Neural cell (in vitro differentiated cells): ENCODE data around the gene SLC10A1. TPM values are rescaled to one million over a fixed set of nuclear protein-coding genes. Genes with fewer than 3 reads are reported as not detected.

Source experiments
- H2AFZ ChIP-seq: fragments of 200-600, 300-800 bp; sonication (generic), shearing (Covaris generic); 2 replicates; pipeline ENCODE4 v1.6.0; 2014; ENCODE audit warnings: low read depth, mild to moderate bottlenecking, antibody characterized with exemption, low read length, moderate library complexity
- H3F3A ChIP-seq: fragments of 200-600 bp; shearing (Covaris generic); 2 replicates; pipeline ENCODE4 v1.6.1; 2016; ENCODE audit warnings: mild to moderate bottlenecking, moderate library complexity, mixed read lengths, antibody characterized with exemption, low read length; ENCODE audit not compliant: insufficient read depth, poor library complexity, severe bottlenecking
- H3K27ac ChIP-seq: fragments of 200-600, 300-800 bp; sonication (generic), shearing (Covaris generic); 2 replicates; pipeline ENCODE4 v1.5.1; 2014; ENCODE audit warnings: mild to moderate bottlenecking, low read length, moderate library complexity
- H3K27me3 ChIP-seq: fragments of 300-800, 200-600 bp; sonication (generic), shearing (Covaris generic); 2 replicates; pipeline ENCODE4 v1.6.0; 2014; ENCODE audit warnings: mild to moderate bottlenecking, low read depth, low read length, moderate library complexity; ENCODE audit not compliant: insufficient read depth
- H3K36me3 ChIP-seq: fragments of 300-800, 200-600 bp; sonication (generic), shearing (Covaris generic); 2 replicates; pipeline ENCODE4 v1.5.1; 2014; ENCODE audit warnings: mild to moderate bottlenecking, antibody characterized with exemption, low read length, moderate library complexity; ENCODE audit not compliant: insufficient read depth
- H3K4me2 ChIP-seq: fragments of 300-800, 200-600 bp; sonication (generic), shearing (Covaris generic); 2 replicates; pipeline ENCODE4 v1.6.0; 2014; ENCODE audit warnings: mild to moderate bottlenecking, low read length
- H3K4me3 ChIP-seq: fragments of 300-800, 200-600 bp; sonication (generic), shearing (Covaris generic); 2 replicates; pipeline ENCODE4 v1.5.1; 2014; ENCODE audit warnings: mild to moderate bottlenecking, low read length, moderate library complexity
- H3K79me2 ChIP-seq: fragments of 200-600 bp; shearing (Covaris generic); replicated peaks from 2 replicates; pipeline ENCODE4 v1.6.0; 2014; ENCODE audit warnings: mild to moderate bottlenecking, low read length, moderate library complexity; ENCODE audit not compliant: insufficient read depth
- H3K9ac ChIP-seq: fragments of 300-800, 200-600 bp; sonication (generic), shearing (Covaris generic); 2 replicates; pipeline ENCODE4 v1.6.1; 2016; ENCODE audit warnings: mild to moderate bottlenecking, low read length, mixed read lengths
- H3K9me2 ChIP-seq: fragments of 200-600 bp; shearing (Covaris generic); 2 replicates; pipeline ENCODE4 v1.6.1; 2016; ENCODE audit warnings: mild to moderate bottlenecking, low read length, mixed read lengths; ENCODE audit not compliant: insufficient read depth
- H3K9me3 ChIP-seq: fragments of 200-600, 300-800 bp; sonication (generic), shearing (Covaris generic); 2 replicates; pipeline ENCODE4 v1.6.1; 2016; ENCODE audit warnings: mild to moderate bottlenecking, mixed run types, low read length, moderate library complexity, mixed read lengths
- H4K20me1 ChIP-seq: fragments of 200-600 bp; shearing (Covaris generic); 2 replicates; pipeline ENCODE4 v1.6.1; 2016; ENCODE audit warnings: mild to moderate bottlenecking, mixed run types; ENCODE audit not compliant: insufficient read depth
- CTCF ChIP-seq: fragments of 450-650 bp; IDR thresholded peaks from 2 replicates; pipeline ENCODE4 v1.5.1; 2014; ENCODE audit warnings: antibody characterized with exemption, mild to moderate bottlenecking, moderate library complexity; ENCODE audit not compliant: poor library complexity, severe bottlenecking
- EP300 ChIP-seq: fragments of 450-650 bp; conservative IDR thresholded peaks from 2 replicates; pipeline ENCODE4 v1.6.1; 2014; ENCODE audit warnings: antibody characterized with exemption, mild to moderate bottlenecking, moderate library complexity; ENCODE audit not compliant: poor library complexity, severe bottlenecking
- EZH2 ChIP-seq: fragments of 200-600, 300-800 bp; shearing (Covaris generic), sonication (generic); IDR thresholded peaks from 2 replicates; pipeline ENCODE4 v1.6.1; 2014; ENCODE audit warnings: antibody characterized with exemption, low read length, borderline replicate concordance, mild to moderate bottlenecking; ENCODE audit not compliant: insufficient read depth, poor library complexity, severe bottlenecking
- MXI1 ChIP-seq: fragments of 450-650 bp; conservative IDR thresholded peaks from 2 replicates; pipeline ENCODE4 v1.6.1; 2014; ENCODE audit warnings: antibody characterized with exemption, mild to moderate bottlenecking; ENCODE audit not compliant: poor library complexity, severe bottlenecking
- POLR2AphosphoS5 ChIP-seq: IDR thresholded peaks from 2 replicates; pipeline ENCODE4 v1.6.1; 2012
- RAD21 ChIP-seq: fragments of 450-650 bp; conservative IDR thresholded peaks from 2 replicates; pipeline ENCODE4 v1.6.1; 2014; ENCODE audit warnings: antibody characterized with exemption, mild to moderate bottlenecking, moderate library complexity
- REST ChIP-seq: IDR thresholded peaks from 2 replicates; pipeline ENCODE4 v1.6.1; 2012; ENCODE audit warnings: borderline replicate concordance
- SMC3 ChIP-seq: fragments of 450-650 bp; conservative IDR thresholded peaks from 2 replicates; pipeline ENCODE4 v1.6.1; 2014; ENCODE audit warnings: antibody characterized with exemption, mild to moderate bottlenecking, moderate library complexity; ENCODE audit not compliant: poor library complexity
- TAF1 ChIP-seq: IDR thresholded peaks from 2 replicates; pipeline ENCODE4 v1.6.1; 2012; ENCODE audit warnings: low read depth
- polyA plus RNA-seq: library from polyadenylated mRNA; depleted of rRNA; stranded (reverse); fragments of >200 nt; gene quantifications from 2 replicates; pipeline ENCODE4 v1.2.3, GENCODE V29; 2014

SLC10A1 gene
- polyA plus RNA-seq, 1 donor from 2014 or later, result not detected

- H3K36me3 ChIP-seq, result peaks cover 16% of the 10 kb centered on the region
These were observed 22.0 kb downstream of the SLC10A1 start for GRCh38 chr14:69775012-69775411.

GRCh38 chr14:69773571-69774276 lies 23.3 kb downstream of the SLC10A1 start:
- Histone ChIP-seq H4K20me1 (no peaks in the 10 kb centered on the region), H3K4me2 (no peak overlapping the region), H2AFZ (no peak overlapping the region), H3K79me2 (peaks cover 13% of the 10 kb centered on the region), H3K9ac (no peak overlapping the region), H3K27me3 (no peaks in the 10 kb centered on the region), H3F3A (no peaks in the 10 kb centered on the region), H3K9me3 (no peaks in the 10 kb centered on the region), H3K36me3 (peaks cover 23% of the 10 kb centered on the region), H3K9me2 (no peaks in the 10 kb centered on the region), H3K4me3 (no peak overlapping the region), H3K27ac (no peak overlapping the region)
- TF ChIP-seq EZH2, result no peak
- no peak for TF ChIP-seq REST
- no peak for TF ChIP-seq SMC3
- TF ChIP-seq TAF1, result no peak
- TF ChIP-seq RAD21, result no peak
- TF ChIP-seq POLR2AphosphoS5, result no peak
- TF ChIP-seq CTCF, result no peak
- no peak for TF ChIP-seq EP300
- no peak for TF ChIP-seq MXI1

More at GRCh38 chr14:69775012-69775411, 22.0 kb downstream of the SLC10A1 start:
- H3K27me3 ChIP-seq, result no peaks in the 10 kb centered on the region
- H3K79me2 ChIP-seq, result peaks cover under 1% of the 10 kb centered on the region
- H3K9me3 ChIP-seq, result no peaks in the 10 kb centered on the region
- H3K4me3 ChIP-seq, result no peak overlapping the region
- no peak overlapping the region for H2AFZ ChIP-seq
- TF ChIP-seq CTCF, result no peak
- TF ChIP-seq POLR2AphosphoS5, result no peak
- no peak for TF ChIP-seq TAF1
- no peak for TF ChIP-seq EZH2
- no peak overlapping the region for H3K4me2 ChIP-seq
- no peaks in the 10 kb centered on the region for H4K20me1 ChIP-seq
- H3K9me2 ChIP-seq, result no peaks in the 10 kb centered on the region
- H3K27ac ChIP-seq, result no peak overlapping the region
- H3K9ac ChIP-seq, result no peak overlapping the region
- no peaks in the 10 kb centered on the region for H3F3A ChIP-seq
